HG02642 (cell line): ENCODE measurements around the gene IFT27.
"Not testable (repeated sequence)": the region's sequence is repeated elsewhere in the genome, so short reads cannot be mapped to it uniquely, and the experiment has no call there.

ENCODE experiments used
- ATAC-seq: cut with Tn5 transposase; IDR thresholded peaks from one replicate; pipeline ENCODE4 v1.9.1; 2021; ENCODE audit warnings: mild to moderate bottlenecking; ENCODE audit not compliant: unreplicated experiment, poor library complexity

IFT27 gene

GRCh38 chr22:36767035-36767775, 8.7 kb downstream of the IFT27 start:
- no peak for ATAC-seq

DNA sequence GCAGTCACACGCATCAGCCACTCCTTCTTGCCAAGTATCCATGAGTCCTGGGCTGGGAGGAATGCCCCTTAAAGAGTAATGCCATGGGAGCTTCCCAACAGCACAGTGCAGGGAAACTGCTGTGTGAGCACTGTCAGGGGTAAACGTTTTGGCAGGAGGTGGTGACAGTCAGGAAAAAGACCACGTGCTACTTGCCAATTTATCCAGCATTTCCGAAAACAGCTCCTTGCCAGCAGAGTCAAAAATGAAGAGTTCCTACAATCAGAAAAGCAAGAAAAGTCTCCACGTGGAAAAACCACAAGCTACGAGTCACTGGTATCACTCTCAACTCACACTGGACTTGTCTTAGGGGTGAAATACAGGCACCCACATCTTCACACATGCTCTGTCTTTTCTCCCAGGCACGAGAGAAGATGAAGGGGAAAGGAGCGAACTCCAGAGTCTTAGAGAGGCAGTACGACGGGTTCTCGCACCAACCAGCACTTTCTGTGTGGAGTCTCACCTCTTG, 9.9 kb downstream of the IFT27 start:
- ATAC-seq = no peak

DNA sequence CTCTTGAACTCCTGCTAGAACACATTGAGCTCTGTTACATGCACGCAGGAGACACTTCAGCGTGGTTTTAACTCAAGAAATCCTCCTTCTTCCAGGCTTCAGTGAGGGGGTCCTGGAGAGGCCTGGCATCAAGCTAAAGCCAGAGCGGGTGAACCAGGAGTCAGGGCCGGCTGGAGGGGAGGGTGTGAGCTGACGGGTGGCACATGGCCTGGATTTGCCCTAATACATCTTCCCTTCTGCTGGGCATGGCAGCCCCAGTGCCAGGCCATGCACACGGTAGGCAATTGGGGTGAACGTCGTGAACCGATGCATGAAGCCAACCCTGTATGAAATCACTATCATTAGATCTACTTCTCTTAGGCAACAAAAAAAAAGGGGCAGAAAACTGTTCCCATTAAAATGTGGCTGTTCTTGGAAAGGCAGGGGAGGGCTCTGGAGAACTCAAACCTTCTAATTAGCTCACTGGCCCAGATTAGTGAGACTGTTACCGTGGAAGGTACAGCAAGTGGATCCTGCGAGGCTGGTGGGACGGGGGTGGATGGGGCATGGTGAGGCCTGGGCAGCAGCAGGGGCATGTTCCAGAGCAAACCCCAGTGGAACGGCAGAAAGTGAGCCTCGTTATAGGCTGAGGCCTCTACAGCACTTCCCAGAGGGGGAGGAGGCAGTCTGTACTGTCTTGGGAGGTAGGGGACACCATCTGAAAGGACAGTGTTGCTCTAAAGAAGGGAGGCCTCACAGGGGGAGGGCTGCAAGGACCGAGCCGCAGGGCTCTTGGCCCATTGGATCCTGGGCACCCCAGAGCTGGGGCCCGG, 10.6 kb downstream of the IFT27 start:
- no peak for ATAC-seq

DNA sequence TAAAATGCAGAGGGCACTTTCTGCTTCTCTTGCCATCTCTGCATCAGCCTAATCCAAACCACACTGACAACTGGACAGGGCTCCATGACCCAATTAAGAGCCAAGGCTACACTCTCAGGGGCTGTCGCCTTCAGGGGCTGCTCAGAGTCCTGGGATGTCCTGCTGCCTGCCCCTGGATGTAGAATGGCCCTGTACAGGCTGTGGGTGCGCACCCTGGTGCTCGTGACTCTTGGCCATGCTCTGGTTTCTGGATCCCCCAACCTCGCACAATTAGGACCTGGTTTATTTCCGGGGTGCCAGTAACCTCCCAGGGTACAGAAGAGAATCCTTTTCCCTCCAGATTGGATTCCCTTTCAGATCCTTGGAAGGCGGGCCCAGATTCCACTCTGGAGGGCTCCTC, 11.3 kb downstream of the IFT27 start:
- ATAC-seq = no peak

DNA sequence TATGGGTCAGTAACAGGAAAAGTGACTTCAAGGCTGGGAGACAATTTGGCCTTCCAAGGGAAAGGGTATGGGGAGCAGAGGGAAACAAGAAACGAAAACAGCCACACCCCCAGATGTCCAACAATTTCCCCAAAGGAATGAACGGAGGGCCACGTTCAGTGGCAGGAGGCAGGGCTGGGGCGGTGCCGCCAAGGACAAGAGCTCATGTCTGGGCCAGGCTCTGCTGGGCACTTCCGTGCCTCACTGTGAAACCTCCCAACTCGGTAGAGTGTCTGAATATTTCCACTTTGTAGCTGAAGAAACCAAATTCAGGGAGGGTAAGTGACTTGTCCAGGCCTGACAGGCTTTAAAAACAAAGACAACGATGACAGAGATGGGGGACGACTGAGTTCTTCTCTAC, 11.9 kb downstream of the IFT27 start:
- ATAC-seq = no peak

DNA sequence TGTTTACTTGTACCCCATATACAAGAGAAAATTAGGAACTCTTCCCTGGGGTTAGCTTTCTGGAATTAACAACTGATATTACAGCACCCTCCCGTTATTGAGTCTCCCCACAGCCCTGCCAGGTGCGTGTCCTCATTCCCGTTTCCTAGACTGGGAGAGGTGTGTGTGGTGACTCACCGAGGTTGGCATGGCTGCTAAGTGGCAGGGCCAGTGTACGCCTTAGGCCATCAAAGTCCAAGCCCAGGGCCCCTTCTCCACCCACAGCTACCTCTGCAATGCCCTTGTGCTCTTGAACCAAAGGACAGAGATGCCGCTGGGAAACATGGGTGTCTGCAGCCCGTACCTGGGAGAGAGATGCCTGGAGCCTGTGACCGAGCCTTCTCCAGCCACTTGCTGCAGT, 12.3 kb downstream of the IFT27 start:
- ATAC-seq = no peak

- no peak for ATAC-seq
These were observed 13.1 kb downstream of the IFT27 start for GRCh38 chr22:36762687-36763260.

DNA sequence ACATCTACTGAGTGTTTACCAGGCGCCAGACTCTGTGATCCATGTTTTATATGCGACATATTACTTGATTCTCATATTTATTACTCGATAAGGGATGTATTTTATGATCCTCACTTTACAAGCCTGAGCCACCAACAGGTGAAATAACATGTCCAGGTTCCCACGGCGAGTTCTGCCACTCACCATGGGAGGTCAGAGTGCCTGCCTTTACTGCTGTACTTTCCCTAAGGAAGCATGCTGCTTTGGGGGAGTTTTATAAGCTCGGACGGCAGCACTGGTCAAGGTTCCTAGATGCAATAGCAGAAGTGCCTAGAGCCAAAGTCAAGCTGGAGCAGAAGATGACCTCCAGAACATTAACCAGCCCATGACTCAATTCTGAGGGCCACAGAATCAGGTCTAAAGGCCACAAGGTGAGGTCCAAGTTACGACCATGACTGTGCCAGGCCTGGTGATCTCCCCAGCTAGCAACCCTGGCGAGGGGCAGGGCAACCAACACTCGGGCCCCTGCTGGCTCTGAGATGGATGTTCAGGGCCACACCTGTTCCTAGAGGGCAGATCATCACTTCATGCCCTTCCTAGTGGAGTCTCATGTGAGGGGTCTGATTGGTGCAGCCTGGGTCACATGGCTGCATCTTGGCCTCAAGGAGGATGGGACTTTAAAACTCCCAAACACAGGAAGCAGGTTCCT, 14.2 kb downstream of the IFT27 start:
- no peak for ATAC-seq

DNA sequence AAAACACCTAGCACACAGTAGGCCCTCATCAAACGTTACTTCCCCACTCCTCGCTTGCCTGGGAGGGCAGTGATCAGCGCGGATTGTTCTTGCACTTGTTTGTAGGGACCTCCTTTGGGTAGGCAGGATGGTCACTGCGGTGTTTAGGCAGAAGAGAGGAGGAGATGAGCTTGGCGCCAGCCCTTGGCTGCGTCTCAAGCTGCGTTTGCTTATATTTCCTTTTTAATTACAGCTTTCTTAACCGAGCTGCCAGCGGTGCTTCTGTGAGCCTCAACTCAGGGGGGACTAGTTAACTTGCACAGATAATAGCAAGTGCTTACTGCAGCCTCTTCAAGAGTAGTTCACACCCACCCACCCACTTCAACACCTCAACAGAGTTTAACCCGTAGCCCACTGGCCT, 15.1 kb downstream of the IFT27 start:
- ATAC-seq = no peak

DNA sequence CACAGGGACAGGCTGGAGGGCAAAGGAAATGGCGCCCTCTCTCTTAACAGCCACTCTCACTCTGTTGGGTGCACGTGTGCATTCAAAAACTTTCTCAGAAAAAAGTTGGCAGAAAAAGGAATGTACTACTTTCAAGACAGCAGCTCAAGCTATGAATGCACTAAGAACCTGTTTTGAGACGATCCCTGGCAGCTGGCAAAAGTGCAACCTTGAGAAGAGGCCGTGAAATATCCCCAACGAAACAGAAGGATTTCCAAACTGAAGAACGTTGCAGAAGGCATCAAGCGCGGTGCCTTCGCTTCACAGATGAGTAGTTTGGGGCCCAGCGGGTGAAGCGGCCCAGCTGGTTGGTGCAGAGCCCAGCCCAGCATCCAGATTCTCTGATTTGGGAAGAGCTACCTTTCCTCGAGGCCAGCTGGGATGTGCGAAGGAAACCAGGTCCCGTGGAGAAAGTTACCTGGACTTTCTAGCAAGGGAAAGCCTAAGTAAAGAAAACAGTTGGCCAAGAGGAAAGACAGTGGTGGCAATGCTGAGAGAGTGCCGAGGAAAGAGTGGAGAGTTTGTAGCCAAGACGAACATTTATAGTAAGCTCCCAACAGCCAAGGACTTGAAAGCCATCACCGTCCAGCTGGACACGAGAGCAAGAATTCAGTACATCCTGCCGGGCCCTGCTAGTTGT, 16.3 kb downstream of the IFT27 start:
- no peak for ATAC-seq

- ATAC-seq = no peak
These were observed 17.1 kb downstream of the IFT27 start for GRCh38 chr22:36758792-36759271.

GRCh38 chr22:36757668-36758211, 18.2 kb downstream of the IFT27 start:
- no peak for ATAC-seq

GRCh38 chr22:36756746-36757655, 18.9 kb downstream of the IFT27 start:
- no peak for ATAC-seq

- ATAC-seq = no peak
These were observed 19.9 kb downstream of the IFT27 start for GRCh38 chr22:36756031-36756430.

DNA sequence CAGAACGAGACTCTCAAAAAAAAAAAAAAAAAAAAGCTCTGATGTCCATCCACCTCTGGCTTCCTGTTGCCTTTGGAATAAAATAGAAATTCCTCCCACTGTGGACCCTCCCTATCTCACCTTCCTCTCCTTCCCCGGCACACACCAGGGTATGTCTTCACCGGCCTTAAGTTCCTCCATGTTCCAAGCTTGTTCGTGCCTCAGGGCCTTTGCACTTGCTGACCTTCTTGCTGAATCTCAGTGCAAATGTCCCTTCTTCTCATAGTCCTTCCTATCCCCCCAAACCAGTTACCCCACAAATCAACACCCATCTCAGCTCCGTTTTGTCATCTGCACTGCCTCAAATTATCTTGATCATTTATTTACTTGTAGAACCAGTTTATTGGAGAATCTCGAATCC, 20.6 kb downstream of the IFT27 start:
- ATAC-seq = no peak

GRCh38 chr22:36754881-36755280, 21.0 kb downstream of the IFT27 start:
- not testable (repeated sequence) for ATAC-seq

- no peak for ATAC-seq
These were observed 22.0 kb downstream of the IFT27 start for GRCh38 chr22:36753916-36754315.

DNA sequence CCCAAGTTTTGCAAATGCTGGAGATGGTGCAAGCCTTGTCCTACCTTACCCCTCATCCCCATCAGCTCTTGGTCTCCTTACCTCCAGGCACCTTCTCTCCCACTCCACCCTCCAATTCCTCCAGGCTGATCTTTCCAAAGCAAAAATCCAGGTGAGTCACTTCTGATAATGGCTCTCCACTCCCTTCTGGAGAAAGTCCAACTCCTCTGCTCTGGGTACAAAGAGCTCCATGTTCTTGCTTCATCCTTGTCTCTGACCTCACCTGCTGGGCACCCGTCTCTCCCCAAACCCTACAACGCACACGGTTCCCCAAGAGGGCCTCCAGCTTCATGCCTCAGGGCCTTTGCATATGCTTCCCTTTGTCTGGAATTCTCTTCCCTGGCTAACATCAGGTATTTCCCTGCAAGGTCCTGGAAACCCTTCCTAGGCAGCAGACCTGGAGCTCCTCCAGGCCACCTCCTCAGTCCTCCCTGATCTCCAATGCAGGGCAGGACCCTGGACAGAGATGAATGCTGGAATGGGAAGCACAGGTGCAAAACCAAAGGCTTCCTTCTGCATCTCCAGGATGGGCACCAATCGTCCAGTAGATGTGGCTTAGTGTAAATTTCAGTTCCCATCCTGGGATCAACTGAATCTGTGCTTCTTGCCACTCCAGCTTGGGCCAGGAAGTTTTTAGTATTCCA, 22.7 kb downstream of the IFT27 start:
- no peak for ATAC-seq
